D721Med (cell line): Measurements from ENCODE around the gene AFTPH.

Experiments used
- DNase-seq: peaks from one replicate; pipeline ENCODE4 v3.0.0; 2011; ENCODE audit warnings: low spot score; ENCODE audit not compliant: insufficient read length
- FAIRE-seq: peaks from 2 replicates; lab custom pipeline; 2011; peaks lifted over from hg19 to GRCh38; lab: Jason Lieb, UNC
- CTCF ChIP-seq: IDR thresholded peaks from 2 replicates; pipeline ENCODE4 v1.5.1; 2012; ENCODE audit warnings: mild to moderate bottlenecking, control low read depth; ENCODE audit not compliant: insufficient read depth; ENCODE audit errors: missing control alignments

Gene AFTPH

GRCh38 chr2:64604155-64604554 is 80.0 kb downstream of the AFTPH start:
- no peak for FAIRE-seq
- no peak for DNase-seq
- no peak for TF ChIP-seq CTCF

GRCh38 chr2:64605026-64605471 is 80.9 kb downstream of the AFTPH start:
- FAIRE-seq (no peak), DNase-seq (no peak)
- TF ChIP-seq CTCF, result no peak

GRCh38 chr2:64605991-64606478 is 81.9 kb downstream of the AFTPH start:
- TF ChIP-seq CTCF, result no peak
- no peak for DNase-seq
- no peak for FAIRE-seq

- FAIRE-seq (no peak), DNase-seq (no peak)
- no peak for TF ChIP-seq CTCF
Observed at GRCh38 chr2:64606479-64607363, 82.6 kb downstream of the AFTPH start.

GRCh38 chr2:64607381-64608304 is 83.5 kb downstream of the AFTPH start:
- TF ChIP-seq CTCF, result no peak
- no peak for DNase-seq
- no peak for FAIRE-seq

GRCh38 chr2:64608867-64609226 is 84.7 kb downstream of the AFTPH start:
- no peak for DNase-seq
- no peak for TF ChIP-seq CTCF
- FAIRE-seq, result no peak
